MCF 10A (cell line): ENCODE data around the gene SRSF3. TPM values are rescaled to one million over a fixed set of nuclear protein-coding genes. Genes with fewer than 3 reads are reported as not detected.

Source experiments
- BruUV-seq: library from RNA; stranded (reverse); fragments of 400-500 nt; replicated peaks from 2 replicates; lab custom pipeline; 2021; lab: Mats Ljungman, UMichigan
- CTCF ChIA-PET: fragments of 300-600 bp; sonication (Branson Sonifier 250); formaldehyde crosslinking; extraction: SDS; loops from one replicate; lab custom pipeline; 2021; ENCODE audit warnings: antibody characterized with exemption, inconsistent platforms; lab: Yijun Ruan, JAX
- POLR2A ChIA-PET: fragments of 300-600, 350-650 bp; sonication (Branson Sonifier 250); formaldehyde crosslinking; extraction: SDS; loops from one replicate; lab custom pipeline; 2020; ENCODE audit warnings: antibody characterized with exemption, inconsistent platforms; lab: Yijun Ruan, JAX
- DNase-seq: peaks from one replicate; pipeline ENCODE4 v3.0.0-alpha.2; 2018; ENCODE audit not compliant: unreplicated experiment
- H3K27ac Mint-ChIP-seq: one replicate; pipeline ENCODE4 v1.8.0; 2022; ENCODE audit warnings: mild to moderate bottlenecking, low read depth, mixed read lengths; ENCODE audit not compliant: unreplicated experiment
- H3K27me3 Mint-ChIP-seq: one replicate; pipeline ENCODE4 v1.8.0; 2022; ENCODE audit warnings: mixed read lengths; ENCODE audit not compliant: insufficient read depth, unreplicated experiment
- H3K36me3 Mint-ChIP-seq: one replicate; pipeline ENCODE4 v1.8.0; 2022; ENCODE audit warnings: mild to moderate bottlenecking, moderate library complexity, mixed read lengths; ENCODE audit not compliant: insufficient read depth, unreplicated experiment
- H3K4me1 Mint-ChIP-seq: one replicate; pipeline ENCODE4 v1.8.0; 2022; ENCODE audit warnings: mixed read lengths; ENCODE audit not compliant: insufficient read depth, unreplicated experiment
- H3K4me3 Mint-ChIP-seq: one replicate; pipeline ENCODE4 v1.8.0; 2022; ENCODE audit warnings: mild to moderate bottlenecking, moderate library complexity, mixed read lengths; ENCODE audit not compliant: unreplicated experiment
- H3K9me3 Mint-ChIP-seq: one replicate; pipeline ENCODE4 v1.8.0; 2022; ENCODE audit warnings: mixed read lengths; ENCODE audit not compliant: unreplicated experiment
- CTCF ChIP-seq: fragments of 200-600 bp; IDR thresholded peaks from one replicate; pipeline ENCODE4 v1.8.0; 2022; ENCODE audit warnings: antibody characterized with exemption, mild to moderate bottlenecking; ENCODE audit not compliant: unreplicated experiment
- intact Hi-C: fragments of 100-400 bp; cut with micrococcal nuclease; formaldehyde crosslinking; loops from 2 replicates; pipeline ENCODE4 v1.14.1; 2022
- total RNA-seq: library from RNA; stranded (reverse); gene quantifications from 2 replicates; pipeline ENCODE4 v1.2.3, GENCODE V29; 2022

The SRSF3 gene
- total RNA-seq, 1 experiment from 2014 or later = 364 TPM

- POLR2A ChIA-PET = interaction anchor here (0.6 to 6.9 kb wide), 17 partner anchors 10 to 261 kb away, joined by 3 to 99 read pairs (median 5); partner anchors contain the start of gene CDKN1A
- intact Hi-C loops = loop anchor here (1.0 to 2.0 kb wide), 2 partner anchors 109 to 192 kb away; no protein-coding TSS in a partner anchor
- peaks cover 40% of the 10 kb centered on the region for H3K36me3 Mint-ChIP-seq
- DNase-seq = peak; percentile 80
- no peaks in the 10 kb centered on the region for H3K9me3 Mint-ChIP-seq
- peaks cover 15% of the 10 kb centered on the region for H3K4me1 Mint-ChIP-seq
- no peak overlapping the region for H3K4me3 Mint-ChIP-seq
- no peak overlapping the region for H3K27ac Mint-ChIP-seq
- TF ChIP-seq CTCF = peak; percentile 74
- CTCF ChIA-PET = interaction anchor here (0.6 to 4.8 kb wide), 32 partner anchors 8 to 826 kb away, joined by 3 to 37 read pairs (median 4); no protein-coding TSS in a partner anchor
- H3K27me3 Mint-ChIP-seq = no peaks in the 10 kb centered on the region
- no TSS peak for BruUV-seq
These were observed 21.0 kb downstream of the SRSF3 start for GRCh38 chr6:36615018-36615761.

- ChIA-PET POLR2A (interaction anchor here (0.6 to 6.9 kb wide), 16 partner anchors 9 to 694 kb away, joined by 3 to 99 read pairs (median 3); partner anchors contain the start of gene CDKN1A), CTCF (interaction anchor here (0.6 to 4.8 kb wide), 9 partner anchors 12 to 142 kb away, joined by 3 to 37 read pairs (median 6); no protein-coding TSS in a partner anchor)
- no peak overlapping the region for H3K4me3 Mint-ChIP-seq
- intact Hi-C loops = no loop called here
- H3K36me3 Mint-ChIP-seq = peaks cover 22% of the 10 kb centered on the region
- H3K9me3 Mint-ChIP-seq = no peaks in the 10 kb centered on the region
- TF ChIP-seq CTCF = no peak
- H3K4me1 Mint-ChIP-seq = peaks cover 15% of the 10 kb centered on the region
- no TSS peak for BruUV-seq
- peak overlapping the region; percentile 71 for H3K27ac Mint-ChIP-seq
- peak; percentile 99 for DNase-seq
- no peaks in the 10 kb centered on the region for H3K27me3 Mint-ChIP-seq
These were observed 22.8 kb downstream of the SRSF3 start for GRCh38 chr6:36616893-36617521.

- Mint-ChIP-seq H3K9me3 (no peaks in the 10 kb centered on the region), H3K36me3 (peaks cover 10% of the 10 kb centered on the region), H3K27me3 (no peaks in the 10 kb centered on the region), H3K4me3 (no peak overlapping the region), H3K27ac (no peak overlapping the region), H3K4me1 (peaks cover 20% of the 10 kb centered on the region)
- BruUV-seq = no TSS peak
- CTCF ChIA-PET = interaction anchor here (0.6 to 4.8 kb wide), 5 partner anchors 10 to 140 kb away, joined by 3 to 37 read pairs (median 6); no protein-coding TSS in a partner anchor
- intact Hi-C loops = no loop called here
- no peak for DNase-seq
- POLR2A ChIA-PET = interaction anchor here (0.6 to 6.9 kb wide), 11 partner anchors 10 to 175 kb away, joined by 3 to 99 read pairs (median 5); partner anchors contain the start of gene CDKN1A
- TF ChIP-seq CTCF = no peak
These were observed 24.5 kb downstream of the SRSF3 start for GRCh38 chr6:36618366-36619355.
